ENCODE data around the gene CMC1. TPM values are rescaled to one million over a fixed set of nuclear protein-coding genes. Genes with fewer than 3 reads are reported as not detected.

Gene CMC1, protein sequence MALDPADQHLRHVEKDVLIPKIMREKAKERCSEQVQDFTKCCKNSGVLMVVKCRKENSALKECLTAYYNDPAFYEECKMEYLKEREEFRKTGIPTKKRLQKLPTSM
- 11.2 and 20.3 TPM in 2 replicates for total RNA-seq

DNA sequence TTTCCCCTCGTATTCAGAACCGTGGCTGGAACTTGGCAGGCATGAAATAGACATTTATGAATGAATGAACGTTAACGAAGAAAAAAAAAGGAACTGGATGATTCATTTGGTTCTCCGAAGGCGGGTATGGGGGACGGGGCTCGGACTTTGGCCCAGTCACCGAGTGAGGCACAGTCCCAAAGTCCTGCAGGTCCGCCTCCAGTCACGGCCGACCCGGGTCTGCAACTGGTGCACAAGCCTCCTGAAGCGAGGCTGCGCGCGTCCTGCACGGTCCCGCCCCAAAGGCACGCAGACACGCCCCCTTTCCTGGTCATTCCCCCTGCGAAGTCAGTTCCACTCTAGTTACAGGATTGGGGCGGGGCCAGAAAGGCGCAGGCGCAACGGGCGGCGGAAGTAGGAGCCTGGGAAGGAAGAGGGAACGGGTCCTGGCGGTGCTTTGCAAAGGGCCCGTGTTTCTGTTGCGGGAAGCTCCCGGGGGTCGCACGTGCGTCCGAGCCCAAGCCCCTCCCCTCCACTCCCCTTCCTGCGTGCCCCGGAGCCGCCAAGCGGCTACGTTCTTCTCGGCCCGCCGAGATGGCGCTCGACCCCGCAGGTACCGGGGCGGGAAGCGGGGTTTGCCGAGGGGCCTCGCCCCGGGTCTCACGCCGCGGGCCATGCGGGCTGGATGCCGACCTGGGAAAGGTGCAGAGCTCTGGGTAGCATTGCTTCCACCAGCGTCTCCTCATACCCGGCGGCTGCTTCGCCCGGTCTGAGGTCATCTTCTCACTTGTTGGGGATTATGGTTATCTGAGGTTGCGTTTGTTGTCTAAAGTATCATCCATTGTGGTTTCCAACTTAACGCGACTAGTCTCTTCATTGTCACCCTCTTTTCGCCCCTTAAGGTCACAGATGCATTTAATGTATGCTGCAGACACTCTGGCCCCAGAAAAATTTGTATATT lies at the start of gene CMC1:
TSS of gene CMC1 (plus strand) at position 399 of the 940 bp plus-strand sequence. CDS start at position 574, 175 bp downstream.

DNA sequence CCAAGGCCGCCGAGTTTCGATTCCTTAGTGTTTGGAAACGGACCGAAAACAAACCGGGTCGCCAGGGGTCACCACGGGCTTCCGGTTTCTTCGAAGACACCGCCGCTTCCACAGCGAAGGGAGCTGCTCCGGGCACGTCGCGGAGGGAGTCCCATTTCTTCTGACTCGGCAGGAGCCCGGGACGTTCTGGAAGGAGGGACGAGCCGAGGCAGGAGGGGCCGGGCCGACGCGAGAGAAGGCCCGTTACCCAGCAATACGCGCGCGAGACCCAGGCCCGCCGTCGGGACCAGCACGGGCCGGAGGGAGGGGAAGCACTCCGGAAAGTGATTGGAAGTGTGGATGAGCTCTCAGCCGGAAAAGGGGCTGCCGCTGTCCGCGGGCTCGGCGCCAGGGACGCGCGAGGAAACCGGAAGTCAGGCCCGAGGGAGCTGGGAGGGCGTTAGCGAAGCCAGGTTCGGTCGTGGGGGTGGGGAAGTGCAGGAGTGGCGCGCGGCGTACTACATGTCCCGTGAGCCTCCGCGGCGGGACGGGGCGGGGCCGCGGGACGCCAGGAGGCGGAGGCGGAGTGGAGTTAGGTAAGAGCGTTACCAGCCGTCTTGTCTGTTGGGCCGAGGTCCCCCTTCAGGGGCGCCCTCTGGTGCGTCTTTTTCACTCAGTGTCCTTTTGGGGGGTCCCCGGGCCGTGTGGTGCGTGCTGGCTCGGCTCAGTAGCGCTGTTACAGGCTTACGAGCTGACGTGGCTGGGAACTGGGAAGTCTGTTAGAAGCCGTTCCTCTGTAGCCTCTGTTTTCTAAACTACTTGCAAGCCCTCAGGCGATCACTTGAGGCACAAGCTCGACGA lies 107.4 kb downstream of the CMC1 start, which contains the start of the genes AZI2 and ZCWPW2:
TSS of gene AZI2 (minus strand) at position 196 of the 840 bp plus-strand sequence. CDS start 8,207 bp downstream, outside the sequence.
TSS of gene ZCWPW2 (plus strand) at position 93 of the 840 bp plus-strand sequence. CDS start 64,348 bp downstream, outside the sequence.

Other genes with a start within 250 kb of the CMC1 start
- 0.47 TPM in 1 of 2 replicates, not detected in the other for gene ZCWPW2, start 107.1 kb downstream of the CMC1 start, total RNA-seq
- 23.9 and 33.8 TPM in 2 replicates for gene AZI2, start 107.2 kb downstream of the CMC1 start, total RNA-seq

Measured in mammary microvascular endothelial cell (primary cell).